Measurements from ENCODE around the gene MCRIP2. TPM values are rescaled to one million over a fixed set of nuclear protein-coding genes. Genes with fewer than 3 reads are reported as not detected.

The MCRIP2 gene
- total RNA-seq, 1 donor from 2014 or later: 20.9 TPM

DNA sequence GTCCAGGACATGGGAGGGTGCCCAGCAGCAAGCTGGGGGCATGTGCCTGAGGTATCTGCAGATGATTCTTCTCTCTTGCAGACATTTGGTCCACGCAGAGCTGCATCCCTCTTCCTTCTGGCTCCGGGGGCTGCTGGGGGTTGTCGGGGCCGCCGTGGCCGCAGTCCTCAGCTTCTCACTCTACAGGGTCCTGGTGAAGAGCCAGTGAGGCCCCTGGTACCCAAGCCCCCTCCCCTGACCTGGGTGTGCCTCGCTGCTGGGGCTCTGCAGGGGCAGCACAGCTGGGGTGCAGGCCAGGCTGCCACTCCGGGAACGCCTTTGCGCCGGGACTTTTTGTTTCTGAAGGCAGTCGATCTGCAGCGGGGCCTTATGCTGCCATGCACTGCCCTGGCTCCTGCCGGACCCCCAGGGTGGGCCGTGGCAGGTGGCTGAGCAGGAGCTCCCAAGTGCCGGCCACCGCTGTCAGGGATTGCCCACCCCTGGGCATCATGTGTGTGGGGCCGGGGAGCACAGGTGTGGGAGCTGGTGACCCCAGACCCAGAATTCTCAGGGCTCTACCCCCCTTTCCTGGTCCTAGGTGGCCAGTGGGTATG is 31.9 kb downstream of the MCRIP2 start:
- Histone ChIP-seq H3K79me2 (ENCODE audit: insufficient read depth, low read length) (peaks cover 29% of the 10 kb centered on the region), H2AFZ (ENCODE audit: low read depth, low read length) (no peak overlapping the region), H3K9me3 (ENCODE audit: insufficient read depth, low read depth, low read length) (no peaks in the 10 kb centered on the region), H3K4me1 (ENCODE audit: insufficient read depth, low read length) (peaks cover 11% of the 10 kb centered on the region), H3K27ac (ENCODE audit: low read depth, low read length) (no peak overlapping the region), H3K36me3 (ENCODE audit: insufficient read depth, low read length) (no peaks in the 10 kb centered on the region), H3K4me3 (ENCODE audit: insufficient read depth, low read depth, low read length) (no peak overlapping the region), H3K9ac (ENCODE audit: low read length) (no peak overlapping the region), H3K27me3 (ENCODE audit: insufficient read depth, low read length) (no peaks in the 10 kb centered on the region), H4K20me1 (ENCODE audit: insufficient read depth, low read length) (peaks cover 59% of the 10 kb centered on the region), H3K4me2 (ENCODE audit: low read length) (no peak overlapping the region)
- no peak for FAIRE-seq
- Mint-ChIP-seq H3K9me3 (ENCODE audit: unreplicated experiment) (no peaks in the 10 kb centered on the region), H3K4me3 (ENCODE audit: unreplicated experiment) (no peak overlapping the region), H3K27me3 (ENCODE audit: low read depth, unreplicated experiment) (no peaks in the 10 kb centered on the region), H3K36me3 (ENCODE audit: low read depth, unreplicated experiment) (peaks cover 2% of the 10 kb centered on the region), H3K4me1 (ENCODE audit: low read depth, unreplicated experiment) (peaks cover 2% of the 10 kb centered on the region), H3K27ac (ENCODE audit: unreplicated experiment) (no peak overlapping the region)
- TF ChIP-seq EZH2 (IDR thresholded peaks at IDR 0.05; ENCODE audit: insufficient read depth, low read length): no peak
- TF ChIP-seq, protein P1, sequence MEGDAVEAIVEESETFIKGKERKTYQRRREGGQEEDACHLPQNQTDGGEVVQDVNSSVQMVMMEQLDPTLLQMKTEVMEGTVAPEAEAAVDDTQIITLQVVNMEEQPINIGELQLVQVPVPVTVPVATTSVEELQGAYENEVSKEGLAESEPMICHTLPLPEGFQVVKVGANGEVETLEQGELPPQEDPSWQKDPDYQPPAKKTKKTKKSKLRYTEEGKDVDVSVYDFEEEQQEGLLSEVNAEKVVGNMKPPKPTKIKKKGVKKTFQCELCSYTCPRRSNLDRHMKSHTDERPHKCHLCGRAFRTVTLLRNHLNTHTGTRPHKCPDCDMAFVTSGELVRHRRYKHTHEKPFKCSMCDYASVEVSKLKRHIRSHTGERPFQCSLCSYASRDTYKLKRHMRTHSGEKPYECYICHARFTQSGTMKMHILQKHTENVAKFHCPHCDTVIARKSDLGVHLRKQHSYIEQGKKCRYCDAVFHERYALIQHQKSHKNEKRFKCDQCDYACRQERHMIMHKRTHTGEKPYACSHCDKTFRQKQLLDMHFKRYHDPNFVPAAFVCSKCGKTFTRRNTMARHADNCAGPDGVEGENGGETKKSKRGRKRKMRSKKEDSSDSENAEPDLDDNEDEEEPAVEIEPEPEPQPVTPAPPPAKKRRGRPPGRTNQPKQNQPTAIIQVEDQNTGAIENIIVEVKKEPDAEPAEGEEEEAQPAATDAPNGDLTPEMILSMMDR (IDR thresholded peaks at IDR 0.05; ENCODE audit: insufficient read depth, low read depth, low read length): no peak
- no peak for DNase-seq (ENCODE audit: low read depth)

DNA sequence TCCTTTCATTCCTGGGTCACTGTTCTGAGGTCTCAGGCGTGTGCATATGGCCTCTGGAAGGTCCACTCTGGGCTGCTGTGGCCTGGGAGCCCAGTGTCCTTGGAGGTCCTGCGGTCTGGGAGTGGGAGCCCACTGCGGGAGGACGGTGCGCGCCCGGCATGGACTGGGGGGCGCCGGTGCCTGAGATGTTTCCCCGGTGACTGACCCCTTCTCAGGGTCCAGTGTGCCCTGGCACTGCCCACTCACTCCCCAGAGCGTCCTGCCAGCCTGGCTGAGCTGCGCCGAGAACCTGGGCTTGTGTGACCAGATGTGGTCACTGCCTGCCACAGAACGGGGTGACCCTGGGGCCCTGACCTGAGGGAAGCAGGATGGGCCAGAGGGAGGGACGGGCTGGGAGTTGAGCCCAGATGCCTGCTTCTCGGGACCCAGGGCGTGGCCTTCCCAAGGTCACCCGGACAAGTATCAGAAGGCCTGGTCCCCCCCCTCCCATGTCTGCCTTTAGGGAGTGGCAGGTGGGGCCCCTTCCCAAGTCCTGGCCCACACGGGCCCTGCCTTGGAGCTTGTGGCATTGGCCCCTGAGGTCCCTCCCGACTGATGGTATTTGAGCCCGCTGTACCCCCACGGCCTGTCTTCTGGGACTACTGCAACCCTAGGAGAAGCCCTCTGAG is 32.7 kb downstream of the MCRIP2 start:
- TF ChIP-seq, protein P1 (IDR thresholded peaks at IDR 0.05; ENCODE audit: insufficient read depth, low read depth, low read length): no peak
- TF ChIP-seq EZH2 (IDR thresholded peaks at IDR 0.05; ENCODE audit: insufficient read depth, low read length): no peak
- no peak overlapping the region for H3K4me3 Mint-ChIP-seq (ENCODE audit: unreplicated experiment)
- H3K36me3 Mint-ChIP-seq (ENCODE audit: low read depth, unreplicated experiment): peaks cover 2% of the 10 kb centered on the region
- no peak overlapping the region for H2AFZ ChIP-seq (ENCODE audit: low read depth, low read length)
- H3K36me3 ChIP-seq (ENCODE audit: insufficient read depth, low read length): no peaks in the 10 kb centered on the region
- H3K27me3 Mint-ChIP-seq (ENCODE audit: low read depth, unreplicated experiment): no peaks in the 10 kb centered on the region
- no peak overlapping the region for H3K27ac ChIP-seq (ENCODE audit: low read depth, low read length)
- H3K27me3 ChIP-seq (ENCODE audit: insufficient read depth, low read length): no peaks in the 10 kb centered on the region
- H3K27ac Mint-ChIP-seq (ENCODE audit: unreplicated experiment): no peak overlapping the region
- no peaks in the 10 kb centered on the region for H3K9me3 Mint-ChIP-seq (ENCODE audit: unreplicated experiment)
- H3K4me2 ChIP-seq (ENCODE audit: low read length): no peak overlapping the region
- no peaks in the 10 kb centered on the region for H3K9me3 ChIP-seq (ENCODE audit: insufficient read depth, low read depth, low read length)
- DNase-seq (ENCODE audit: low read depth): no peak
- peaks cover 7% of the 10 kb centered on the region for H3K4me1 ChIP-seq (ENCODE audit: insufficient read depth, low read length)
- no peak overlapping the region for H3K4me3 ChIP-seq (ENCODE audit: insufficient read depth, low read depth, low read length)
- H4K20me1 ChIP-seq (ENCODE audit: insufficient read depth, low read length): peaks cover 53% of the 10 kb centered on the region
- H3K4me1 Mint-ChIP-seq (ENCODE audit: low read depth, unreplicated experiment): peaks cover 2% of the 10 kb centered on the region
- no peak overlapping the region for H3K9ac ChIP-seq (ENCODE audit: low read length)
- peaks cover 20% of the 10 kb centered on the region for H3K79me2 ChIP-seq (ENCODE audit: insufficient read depth, low read length)
- no peak for FAIRE-seq

Measured in astrocyte (in vitro differentiated cells and primary cell).